NT2/D1 (cell line): ENCODE measurements around the gene C16orf74.

ENCODE experiments used
- SUZ12 ChIP-seq: IDR thresholded peaks from 2 replicates; pipeline ENCODE4 v1.6.1; 2011; ENCODE audit not compliant: insufficient read length, insufficient read depth; ENCODE audit errors: extremely low read depth
- YY1 ChIP-seq: IDR thresholded peaks from 2 replicates; pipeline ENCODE4 v1.6.1; 2011; ENCODE audit not compliant: insufficient read length, insufficient read depth
- ZNF274 ChIP-seq: IDR thresholded peaks from 2 replicates; pipeline ENCODE4 v1.6.1; 2011; ENCODE audit warnings: mild to moderate bottlenecking, low read depth, low read length

- TF ChIP-seq SUZ12 (no peak), YY1 (no peak), ZNF274 (no peak)
Measured at GRCh38 chr16:85716680-85717038, 34.2 kb downstream of the C16orf74 start.
